ENCODE measurements around the gene ME3.

DNA sequence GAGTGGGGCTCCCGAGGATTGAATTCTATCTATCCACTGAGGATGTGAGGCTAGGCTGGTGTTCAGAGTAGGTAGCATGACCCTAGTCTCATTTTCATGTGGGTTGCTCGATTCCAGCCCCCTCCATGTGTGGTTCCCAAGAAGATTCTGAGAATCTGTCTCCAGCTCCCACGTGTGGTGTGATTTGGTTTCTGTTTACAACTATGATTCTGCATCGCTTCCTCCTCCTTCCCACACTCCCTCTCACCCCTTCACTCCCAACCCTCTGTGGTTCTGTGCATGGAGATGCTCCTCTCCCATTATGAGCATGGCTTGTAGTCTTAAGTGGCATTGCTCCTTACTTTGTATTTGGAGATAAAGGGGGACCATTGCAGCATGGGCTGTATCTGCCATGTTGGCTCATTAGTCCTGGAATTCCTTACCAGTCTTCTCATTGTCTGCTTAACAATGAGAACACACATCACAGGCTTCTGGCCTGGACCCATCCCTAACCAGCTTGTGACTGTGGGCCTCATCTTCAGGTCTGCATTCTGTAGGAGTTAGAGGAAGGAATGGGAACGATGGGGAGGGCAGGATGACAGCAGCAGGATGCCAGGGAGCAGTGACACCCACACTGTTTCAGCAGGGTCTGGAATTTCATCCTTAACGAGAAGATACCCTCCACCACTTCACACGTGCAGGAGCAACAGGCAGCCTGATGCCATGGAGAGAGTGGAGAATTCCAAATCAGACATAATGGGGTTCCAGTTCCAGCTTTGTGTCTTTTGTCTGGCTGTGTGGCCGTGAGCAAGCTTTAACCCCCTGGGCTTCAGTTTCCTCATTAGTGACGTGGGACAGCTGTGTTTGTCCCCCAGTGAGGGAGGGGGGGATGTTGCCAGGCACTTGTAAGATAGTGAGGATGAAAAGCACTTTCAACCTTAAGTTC, 211.7 kb downstream of the ME3 start:
- TF ChIP-seq, protein P1, sequence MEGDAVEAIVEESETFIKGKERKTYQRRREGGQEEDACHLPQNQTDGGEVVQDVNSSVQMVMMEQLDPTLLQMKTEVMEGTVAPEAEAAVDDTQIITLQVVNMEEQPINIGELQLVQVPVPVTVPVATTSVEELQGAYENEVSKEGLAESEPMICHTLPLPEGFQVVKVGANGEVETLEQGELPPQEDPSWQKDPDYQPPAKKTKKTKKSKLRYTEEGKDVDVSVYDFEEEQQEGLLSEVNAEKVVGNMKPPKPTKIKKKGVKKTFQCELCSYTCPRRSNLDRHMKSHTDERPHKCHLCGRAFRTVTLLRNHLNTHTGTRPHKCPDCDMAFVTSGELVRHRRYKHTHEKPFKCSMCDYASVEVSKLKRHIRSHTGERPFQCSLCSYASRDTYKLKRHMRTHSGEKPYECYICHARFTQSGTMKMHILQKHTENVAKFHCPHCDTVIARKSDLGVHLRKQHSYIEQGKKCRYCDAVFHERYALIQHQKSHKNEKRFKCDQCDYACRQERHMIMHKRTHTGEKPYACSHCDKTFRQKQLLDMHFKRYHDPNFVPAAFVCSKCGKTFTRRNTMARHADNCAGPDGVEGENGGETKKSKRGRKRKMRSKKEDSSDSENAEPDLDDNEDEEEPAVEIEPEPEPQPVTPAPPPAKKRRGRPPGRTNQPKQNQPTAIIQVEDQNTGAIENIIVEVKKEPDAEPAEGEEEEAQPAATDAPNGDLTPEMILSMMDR (IDR thresholded peaks at IDR 0.05): no peak
- TF ChIP-seq EP300 (IDR thresholded peaks at IDR 0.05): no peak
- no peak for TF ChIP-seq POLR2A (IDR thresholded peaks at IDR 0.05)
